Aorta (tissue), 5 donors: ENCODE results near the gene ABHD14A. TPM values are rescaled to one million over a fixed set of nuclear protein-coding genes. Genes with fewer than 3 reads are reported as not detected.

ENCODE experiments used
- ATAC-seq: fragments of 200-7000 bp; cut with Tn5 transposase; one replicate; pipeline ENCODE4 v1.9.1; 2022; ENCODE audit warnings: moderate library complexity; ENCODE audit not compliant: low FRiP score
- DNase-seq, 2 donors: peaks; one replicate each; pipeline ENCODE4 v3.0.0-alpha.2; 2020
- H3K27ac ChIP-seq, 2 donors: one replicate each; pipeline ENCODE4 v1.5.1; 2013; ENCODE audit warnings: low read length in 2 of 2, mild to moderate bottlenecking in 2 of 2, moderate library complexity in 2 of 2, control low read depth in 1 of 2, inconsistent platforms in 1 of 2, low read depth in 1 of 2
- H3K27me3 ChIP-seq, 2 donors: one replicate each; pipeline ENCODE4 v1.6.1; 2013; ENCODE audit warnings: control low read depth in 1 of 2, low read length in 1 of 2, mild to moderate bottlenecking in 1 of 2, moderate library complexity in 1 of 2; ENCODE audit not compliant: insufficient read depth in 2 of 2, control insufficient read depth in 1 of 2
- H3K36me3 ChIP-seq, 2 donors: one replicate each; pipeline ENCODE4 v1.6.1; 2013; ENCODE audit warnings: control low read depth in 1 of 2, low read length in 1 of 2, mild to moderate bottlenecking in 1 of 2; ENCODE audit not compliant: insufficient read depth in 2 of 2, control insufficient read depth in 1 of 2
- H3K4me1 ChIP-seq, 2 donors: one replicate each; pipeline ENCODE4 v1.6.1; 2013; ENCODE audit warnings: low read length in 2 of 2, control low read depth in 1 of 2, mild to moderate bottlenecking in 1 of 2, moderate library complexity in 1 of 2; ENCODE audit not compliant: insufficient read depth in 2 of 2, control insufficient read depth in 1 of 2
- H3K4me3 ChIP-seq, 2 donors: one replicate each; pipeline ENCODE4 v1.5.1; 2013; ENCODE audit warnings: low read length in 2 of 2, control low read depth in 1 of 2, mild to moderate bottlenecking in 1 of 2
- H3K9me3 ChIP-seq: one replicate; pipeline ENCODE4 v1.6.1; 2013; ENCODE audit warnings: mild to moderate bottlenecking, low read length; ENCODE audit not compliant: control insufficient read depth
- WGBS, 2 donors: extraction: QIAGEN DNeasy Blood & Tissue Kit; methylation state at CpG; one replicate each; pipeline ENCODE4 v1.1.7; 2013; 5-methylcytosine and 5-hydroxymethylcytosine counted together
- intact Hi-C, 2 donors: fragments of 100-400 bp; cut with DNase I; formaldehyde crosslinking; loops; one replicate each; pipeline versions ENCODE4 v1.14.2 to v1.15.0; 2022
- polyA plus RNA-seq, 2 donors: library from polyadenylated mRNA; stranded (reverse); fragments of 200-250 nt; gene quantifications; one replicate each; pipeline ENCODE4 v1.2.3, GENCODE V29; 2013
- total RNA-seq, 2 donors: library from RNA; stranded (reverse); fragmentation: NEBNext Ultra II Directional; extraction: Animal tissue kit (Norgen Biotek cat#: 25700); gene quantifications; one replicate each; pipeline ENCODE4 v1.2.1, GENCODE V29; 2021
- donor health status: healthy with polysubstance abuse.
- donor health status: Bipolar disorder and iron deficiency.
- donor health status: DM: no; HTN: no; CAD: no.
- donor health status: DM: no; HTN: no; CAD: no.
- donor health status: DM: yes; HTN: yes; CAD: no.

ABHD14A gene
- total and polyA plus RNA-seq, 4 donors, result 4.7 to 23.0 (median 12.7) TPM

- WGBS, 2 donors, result 94 to 95% methylated on average over 15 of the region's 15 CpGs
- H3K27me3 ChIP-seq, result no peaks in the 10 kb centered on the region
- H3K9me3 ChIP-seq, result no peaks in the 10 kb centered on the region
- ATAC-seq (no peak), DNase-seq (peak in 1 of 2 donors; percentile 51)
- H3K27ac ChIP-seq, result no peak overlapping the region
- no peaks in the 10 kb centered on the region for H3K4me1 ChIP-seq
- peaks cover 0 to 12% of the 10 kb centered on the region in 2 donors for H3K36me3 ChIP-seq
- H3K4me3 ChIP-seq, result no peak overlapping the region
- intact Hi-C loops, result no loop called here
Observed at GRCh38 chr3:51932471-51933370, 42.1 kb upstream of the ABHD14A start.

DNA sequence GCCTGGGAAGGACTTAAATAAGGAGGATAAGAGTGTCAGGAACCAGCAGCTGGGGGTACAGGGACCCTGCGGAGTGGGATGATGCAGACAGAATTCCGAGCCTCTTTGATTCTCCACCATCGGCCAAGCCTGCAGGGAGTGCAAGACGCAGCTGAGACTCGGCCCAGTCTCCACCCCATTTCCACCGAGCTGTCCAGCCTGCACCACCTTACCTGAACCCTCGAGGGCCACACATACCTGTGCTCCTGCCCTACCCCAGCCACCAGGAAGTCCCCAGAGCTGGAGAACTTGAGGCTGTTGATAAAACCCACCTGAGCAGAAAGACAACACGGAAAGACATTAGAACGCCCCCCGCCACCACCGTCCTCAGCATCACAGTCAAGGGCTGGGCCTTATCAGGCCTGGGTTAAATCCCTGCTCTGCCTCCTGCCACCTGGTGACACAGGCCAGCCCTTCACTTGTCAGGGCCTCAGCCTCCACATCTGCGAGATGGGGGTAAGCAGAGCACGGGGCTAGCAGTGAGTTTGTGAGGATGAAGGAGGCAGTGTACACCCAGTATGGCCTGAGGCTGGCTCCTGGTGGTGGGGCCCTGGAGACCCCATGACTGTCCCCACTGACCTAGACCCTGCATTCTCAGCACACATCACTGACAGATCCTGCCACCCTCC lies 41.3 kb upstream of the ABHD14A start:
- ATAC-seq, result no peak
- Histone ChIP-seq H3K9me3 (no peaks in the 10 kb centered on the region), H3K4me1 (no peaks in the 10 kb centered on the region), H3K36me3 (peaks cover 0 to 12% of the 10 kb centered on the region in 2 donors), H3K4me3 (no peak overlapping the region), H3K27me3 (no peaks in the 10 kb centered on the region), H3K27ac (no peak overlapping the region)
- intact Hi-C loops, result no loop called here
- DNase-seq, result peak; percentile 39 to 53
- 93 to 96% methylated on average over 13 of the region's 13 CpGs for WGBS, 2 donors

GRCh38 chr3:51934139-51934850 lies 40.6 kb upstream of the ABHD14A start:
- H3K36me3 ChIP-seq, result peaks cover 0 to 12% of the 10 kb centered on the region in 2 donors
- no peak overlapping the region for H3K27ac ChIP-seq
- no peaks in the 10 kb centered on the region for H3K4me1 ChIP-seq
- intact Hi-C loops, result no loop called here
- DNase-seq (peak; percentile 30 to 68), ATAC-seq (no peak)
- no peak overlapping the region for H3K4me3 ChIP-seq
- H3K27me3 ChIP-seq, result no peaks in the 10 kb centered on the region
- H3K9me3 ChIP-seq, result no peaks in the 10 kb centered on the region
- 95% methylated on average over 11 of the region's 11 CpGs for WGBS, 2 donors

DNA sequence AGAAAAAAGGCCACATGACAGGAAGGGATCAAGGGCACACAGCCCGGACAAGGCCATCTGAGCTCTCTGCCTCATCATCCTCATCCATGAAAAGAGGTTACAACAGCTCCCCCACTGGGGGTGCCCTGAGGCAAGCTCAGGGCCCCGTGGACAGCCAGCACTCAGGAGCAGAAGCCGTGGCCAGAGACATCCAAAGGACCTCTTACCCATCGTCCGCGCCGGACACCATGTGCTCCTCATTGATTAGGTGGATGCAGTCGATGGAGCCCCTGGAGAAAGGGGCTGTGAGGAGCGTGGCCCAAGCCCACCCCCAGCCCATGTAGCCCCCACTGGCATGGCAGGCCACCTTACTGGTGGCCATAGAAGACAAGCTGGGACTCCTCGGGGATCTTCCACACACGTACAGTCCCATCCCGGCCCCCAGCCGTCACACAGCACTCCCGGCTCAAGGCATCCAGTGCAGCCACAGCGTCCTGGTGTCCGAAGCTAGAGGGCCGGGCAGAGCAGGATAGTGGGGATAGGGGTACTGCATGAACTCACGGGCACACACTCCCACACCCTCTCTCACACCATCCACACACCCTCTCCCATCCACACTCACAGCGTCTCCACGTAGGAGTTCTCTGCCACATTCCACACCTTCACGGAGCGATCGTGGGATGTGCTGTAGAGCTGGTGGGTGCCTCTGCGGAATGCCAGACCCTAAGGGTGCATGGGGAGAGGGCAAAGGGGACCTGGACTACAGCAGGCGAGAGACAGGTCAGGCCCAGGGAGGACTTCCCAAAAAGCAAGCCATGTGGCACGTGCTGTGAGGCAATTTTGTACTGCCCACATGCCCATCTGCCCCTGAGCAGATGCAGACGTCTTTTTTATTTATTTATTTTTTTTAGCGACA lies 39.6 kb upstream of the ABHD14A start:
- no peak overlapping the region for H3K27ac ChIP-seq
- 90 to 93% methylated on average over 28 of the region's 28 CpGs for WGBS, 2 donors
- no peaks in the 10 kb centered on the region for H3K9me3 ChIP-seq
- H3K4me1 ChIP-seq, result no peaks in the 10 kb centered on the region
- H3K4me3 ChIP-seq, result no peak overlapping the region
- DNase-seq (peak in 1 of 2 donors; percentile 52), ATAC-seq (no peak)
- H3K36me3 ChIP-seq, result peaks cover 0 to 12% of the 10 kb centered on the region in 2 donors
- H3K27me3 ChIP-seq, result no peaks in the 10 kb centered on the region
- intact Hi-C loops, result no loop called here

GRCh38 chr3:51935886-51936755 lies 38.7 kb upstream of the ABHD14A start:
- ATAC-seq (no peak), DNase-seq (peak in 1 of 2 donors; percentile 72)
- no peak overlapping the region for H3K4me3 ChIP-seq
- H3K36me3 ChIP-seq, result peaks cover 0 to 12% of the 10 kb centered on the region in 2 donors
- intact Hi-C loops, result no loop called here
- H3K4me1 ChIP-seq, result no peaks in the 10 kb centered on the region
- H3K27ac ChIP-seq, result no peak overlapping the region
- no peaks in the 10 kb centered on the region for H3K9me3 ChIP-seq
- H3K27me3 ChIP-seq, result no peaks in the 10 kb centered on the region
- WGBS, 2 donors, result 96% methylated on average over 25 of the region's 25 CpGs

GRCh38 chr3:51937014-51937413 lies 37.9 kb upstream of the ABHD14A start:
- ATAC-seq (no peak), DNase-seq (peak in 1 of 2 donors; percentile 51)
- 86 to 88% methylated on average over 9 of the region's 9 CpGs for WGBS, 2 donors
- intact Hi-C loops, result no loop called here
- Histone ChIP-seq H3K36me3 (peaks cover 0 to 12% of the 10 kb centered on the region in 2 donors), H3K4me3 (no peak overlapping the region), H3K27me3 (no peaks in the 10 kb centered on the region), H3K9me3 (no peaks in the 10 kb centered on the region), H3K27ac (no peak overlapping the region), H3K4me1 (no peaks in the 10 kb centered on the region)

- WGBS, 2 donors, result 92% methylated on average over 13 of the region's 13 CpGs
- Histone ChIP-seq H3K27ac (no peak overlapping the region), H3K4me3 (no peak overlapping the region), H3K36me3 (peaks cover 0 to 10% of the 10 kb centered on the region in 2 donors), H3K4me1 (no peaks in the 10 kb centered on the region), H3K27me3 (no peaks in the 10 kb centered on the region), H3K9me3 (no peaks in the 10 kb centered on the region)
- no peak for ATAC-seq
- intact Hi-C loops, result no loop called here
- peak; percentile 46 to 51 for DNase-seq
Observed at GRCh38 chr3:51937611-51938450, 37.0 kb upstream of the ABHD14A start.
